GM23338 (cell line): ENCODE data around the gene NFATC1. TPM values are rescaled to one million over a fixed set of nuclear protein-coding genes. Genes with fewer than 3 reads are reported as not detected.

Experiments used
- ATAC-seq: fragments of 200-7000 bp; cut with Tn5 transposase; 3 replicates; pipeline ENCODE4 v1.9.1; 2020
- DNase-seq: peaks from one replicate; pipeline ENCODE4 v3.0.0-alpha.2; 2015; ENCODE audit warnings: low spot score
- H2AFZ ChIP-seq: fragments of 200-600 bp; sonication (generic); 2 replicates; pipeline ENCODE4 v1.8.0; 2016; ENCODE audit warnings: antibody characterized with exemption, mild to moderate bottlenecking, moderate library complexity
- H3F3A ChIP-seq: fragments of 200-600 bp; sonication (generic); replicated peaks from 2 replicates; pipeline ENCODE4 v1.8.0; 2017; ENCODE audit warnings: antibody characterized with exemption, mixed run types, low read depth
- H3K27ac ChIP-seq: fragments of 200-600 bp; sonication (generic); 2 replicates; pipeline ENCODE4 v1.6.1; 2016; ENCODE audit warnings: low read depth
- H3K27me3 ChIP-seq: fragments of 200-600 bp; sonication (generic); 2 replicates; pipeline ENCODE4 v1.8.0; 2016; ENCODE audit warnings: mild to moderate bottlenecking, mixed run types, moderate library complexity; ENCODE audit not compliant: insufficient read depth
- H3K36me3 ChIP-seq: fragments of 200-600 bp; sonication (generic); 2 replicates; pipeline ENCODE4 v1.8.0; 2016; ENCODE audit warnings: mild to moderate bottlenecking; ENCODE audit not compliant: insufficient read depth
- H3K4me1 ChIP-seq: fragments of 200-600 bp; sonication (generic); 2 replicates; pipeline ENCODE4 v1.8.0; 2016; ENCODE audit warnings: mild to moderate bottlenecking, moderate library complexity; ENCODE audit not compliant: insufficient read depth
- H3K4me2 ChIP-seq: fragments of 200-600 bp; sonication (generic); 2 replicates; pipeline ENCODE4 v1.7.1; 2017; ENCODE audit warnings: mixed run types
- H3K4me3 ChIP-seq: fragments of 200-600 bp; sonication (generic); 2 replicates; pipeline ENCODE4 v1.6.1; 2016; ENCODE audit warnings: mixed run types
- H3K79me2 ChIP-seq: fragments of 200-600 bp; sonication (generic); replicated peaks from 2 replicates; pipeline ENCODE4 v1.8.0; 2017; ENCODE audit warnings: mild to moderate bottlenecking; ENCODE audit not compliant: insufficient read depth
- H3K9me2 ChIP-seq: fragments of 200-600 bp; sonication (generic); 2 replicates; pipeline ENCODE4 v1.8.0; 2017; ENCODE audit not compliant: insufficient read depth
- H4K20me1 ChIP-seq: fragments of 200-600 bp; sonication (generic); replicated peaks from 2 replicates; pipeline ENCODE4 v1.8.0; 2017; ENCODE audit warnings: mild to moderate bottlenecking; ENCODE audit not compliant: insufficient read depth
- H3K27ac Mint-ChIP-seq: 2 replicates; pipeline ENCODE4 v1.8.0; 2020; ENCODE audit warnings: inconsistent platforms, mild to moderate bottlenecking, moderate library complexity, mixed read lengths
- H3K27me3 Mint-ChIP-seq: 3 replicates; pipeline ENCODE4 v1.8.0; 2022; ENCODE audit warnings: low read depth, mild to moderate bottlenecking, moderate library complexity, mixed read lengths, inconsistent platforms; ENCODE audit not compliant: insufficient read depth, poor library complexity
- H3K36me3 Mint-ChIP-seq: 3 replicates; pipeline ENCODE4 v1.8.0; 2021; ENCODE audit warnings: low read depth, mild to moderate bottlenecking, inconsistent platforms, moderate library complexity, mixed read lengths
- H3K4me1 Mint-ChIP-seq: 3 replicates; pipeline ENCODE4 v1.8.0; 2020; ENCODE audit warnings: mild to moderate bottlenecking, inconsistent platforms, mixed read lengths
- H3K4me3 Mint-ChIP-seq: 3 replicates; pipeline ENCODE4 v1.8.0; 2021; ENCODE audit warnings: moderate library complexity, mild to moderate bottlenecking, inconsistent platforms, mixed read lengths
- H3K9me3 Mint-ChIP-seq: 3 replicates; pipeline ENCODE4 v1.8.0; 2020; ENCODE audit warnings: moderate library complexity, mild to moderate bottlenecking, inconsistent platforms, mixed read lengths
- CREB1 ChIP-seq: fragments of 250-450 bp; sonication (Bioruptor Pico); IDR thresholded peaks from 2 replicates; pipeline ENCODE4 v1.5.0; 2020; ENCODE audit warnings: low read depth, mild to moderate bottlenecking, moderate library complexity
- EZH2 ChIP-seq: fragments of 200-600 bp; sonication (generic); IDR thresholded peaks from one replicate; pipeline ENCODE4 v1.8.0; 2017; ENCODE audit warnings: antibody characterized with exemption, mild to moderate bottlenecking, low read depth; ENCODE audit not compliant: unreplicated experiment
- EZH2phosphoT487 ChIP-seq: fragments of 200-600 bp; sonication (generic); IDR thresholded peaks from one replicate; pipeline ENCODE4 v1.8.1; 2018; ENCODE audit warnings: antibody characterized with exemption; ENCODE audit not compliant: unreplicated experiment
- JUNB ChIP-seq: IDR thresholded peaks from one replicate; pipeline ENCODE4 v1.6.1; 2016; ENCODE audit warnings: antibody characterized with exemption; ENCODE audit not compliant: unreplicated experiment
- NANOG ChIP-seq: IDR thresholded peaks from 2 replicates; pipeline ENCODE4 v1.6.1; 2016; ENCODE audit warnings: antibody characterized with exemption, borderline replicate concordance
- POLR2AphosphoS5 ChIP-seq: IDR thresholded peaks from 2 replicates; pipeline ENCODE4 v1.6.1; 2016; ENCODE audit warnings: antibody characterized with exemption, low read depth
- STAT1 ChIP-seq: IDR thresholded peaks from one replicate; pipeline ENCODE4 v1.6.1; 2016; ENCODE audit warnings: antibody characterized with exemption; ENCODE audit not compliant: unreplicated experiment
- ZNF114 ChIP-seq: fragments of 250-450 bp; sonication (Bioruptor Pico); IDR thresholded peaks from 2 replicates; pipeline ENCODE4 v1.5.0; 2020; ENCODE audit warnings: mild to moderate bottlenecking, moderate library complexity
- ZNF331 ChIP-seq: fragments of 250-450 bp; sonication (Bioruptor Pico); IDR thresholded peaks from 2 replicates; pipeline ENCODE4 v1.5.0; 2020; ENCODE audit warnings: low read depth, mild to moderate bottlenecking, moderate library complexity
- polyA plus RNA-seq: library from polyadenylated mRNA; unstranded; fragments of >200 nt; fragmentation: Nextera tagmentation; extraction: Ambion mirVana; gene quantifications from 2 replicates; pipeline ENCODE4 v1.2.1, GENCODE V29; 2016
- total RNA-seq: library from RNA; depleted of rRNA; stranded (reverse); fragments of >200 nt; shearing (Covaris generic); gene quantifications from 2 replicates; pipeline ENCODE4 v1.2.3, GENCODE V29; 2014
- TF ChIP-seq, protein P1 (sequence below), 2 experiments: fragments of 200-600 bp in 1 of 2; sonication (generic) in 1 of 2; conservative IDR thresholded peaks; 2 replicates each; pipeline versions ENCODE4 v1.5.1 to v1.6.1; 2016 to 2017; ENCODE audit warnings: antibody characterized with exemption in 2 of 2, low read depth in 2 of 2, mild to moderate bottlenecking in 2 of 2, moderate library complexity in 1 of 2
- TF ChIP-seq, protein P2 (sequence below): IDR thresholded peaks from one replicate; pipeline ENCODE4 v1.6.1; 2018; ENCODE audit warnings: antibody characterized with exemption; ENCODE audit not compliant: unreplicated experiment
- TF ChIP-seq, protein P3 (sequence below): IDR thresholded peaks from 2 replicates; pipeline ENCODE4 v1.6.1; 2016; ENCODE audit warnings: antibody characterized with exemption
- TF ChIP-seq, protein P4 (sequence below): fragments of 250-450 bp; sonication (Bioruptor Pico); IDR thresholded peaks from 2 replicates; pipeline ENCODE4 v1.5.0; 2020; ENCODE audit warnings: mild to moderate bottlenecking, moderate library complexity

Gene NFATC1
- total and polyA plus RNA-seq, 2 experiments from 2014 or later: 3.9 to 6.4 TPM

DNA sequence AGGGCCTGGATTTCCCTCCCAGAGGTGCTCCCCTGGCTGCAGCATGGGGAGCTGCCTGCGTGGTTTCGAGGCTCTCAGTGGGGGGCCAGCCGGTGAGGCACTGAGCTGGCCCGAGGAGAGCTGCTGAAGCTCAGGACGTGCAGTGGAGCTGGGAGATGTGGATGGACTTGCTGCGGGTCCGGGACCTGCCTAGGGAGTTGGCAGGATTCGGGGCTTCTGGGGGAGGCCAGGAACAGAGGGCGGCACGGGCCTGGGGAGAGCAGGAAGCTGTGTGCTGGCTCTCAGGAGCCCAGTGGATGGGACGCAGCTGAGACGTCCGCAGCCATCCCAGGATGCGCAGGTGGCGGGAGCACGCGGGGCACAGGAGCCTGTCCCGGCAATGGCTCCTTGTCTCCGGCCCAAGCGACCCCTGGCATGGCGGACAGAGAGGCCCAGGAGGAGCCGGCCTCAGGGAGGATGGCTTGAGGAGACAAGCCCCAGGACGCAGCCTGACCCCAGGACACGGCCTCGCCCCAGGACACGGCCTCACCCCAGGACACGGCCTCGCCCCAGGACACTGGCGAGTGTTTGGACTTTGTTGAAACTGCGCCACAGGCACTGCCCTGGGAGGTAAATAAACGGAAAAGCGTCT, 116.1 kb downstream of the NFATC1 start:
- no peak for DNase-seq
- no peaks in the 10 kb centered on the region for H3K9me2 ChIP-seq

More for the DNA sequence above, 116.1 kb downstream of the NFATC1 start:
- no peak overlapping the region for H3K27ac Mint-ChIP-seq
- peak; percentile 13; the same call in 2 of the 3 replicates for ATAC-seq
- Histone ChIP-seq H3K79me2 (no peaks in the 10 kb centered on the region), H3K27me3 (no peaks in the 10 kb centered on the region), H3F3A (no peaks in the 10 kb centered on the region), H3K36me3 (no peaks in the 10 kb centered on the region), H3K4me2 (no peak overlapping the region), H3K4me1 (peaks cover 8% of the 10 kb centered on the region), H3K27ac (no peak overlapping the region), H4K20me1 (no peaks in the 10 kb centered on the region; the same call in 1 of the 2 replicates), H3K4me3 (no peak overlapping the region), H2AFZ (no peak overlapping the region)
- peaks cover 11% of the 10 kb centered on the region for H3K4me1 Mint-ChIP-seq
- H3K9me3 Mint-ChIP-seq: no peaks in the 10 kb centered on the region; the same call in 2 of the 3 replicates
- TF ChIP-seq ZNF114 (CRISPR knock-in tag) (no peak), EZH2phosphoT487 (no peak), STAT1 (no peak), POLR2AphosphoS5 (no peak), EZH2 (no peak), NANOG (no peak), JUNB (no peak), ZNF331 (CRISPR knock-in tag) (no peak), CREB1 (CRISPR knock-in tag) (no peak)
- TF ChIP-seq, protein P1, sequence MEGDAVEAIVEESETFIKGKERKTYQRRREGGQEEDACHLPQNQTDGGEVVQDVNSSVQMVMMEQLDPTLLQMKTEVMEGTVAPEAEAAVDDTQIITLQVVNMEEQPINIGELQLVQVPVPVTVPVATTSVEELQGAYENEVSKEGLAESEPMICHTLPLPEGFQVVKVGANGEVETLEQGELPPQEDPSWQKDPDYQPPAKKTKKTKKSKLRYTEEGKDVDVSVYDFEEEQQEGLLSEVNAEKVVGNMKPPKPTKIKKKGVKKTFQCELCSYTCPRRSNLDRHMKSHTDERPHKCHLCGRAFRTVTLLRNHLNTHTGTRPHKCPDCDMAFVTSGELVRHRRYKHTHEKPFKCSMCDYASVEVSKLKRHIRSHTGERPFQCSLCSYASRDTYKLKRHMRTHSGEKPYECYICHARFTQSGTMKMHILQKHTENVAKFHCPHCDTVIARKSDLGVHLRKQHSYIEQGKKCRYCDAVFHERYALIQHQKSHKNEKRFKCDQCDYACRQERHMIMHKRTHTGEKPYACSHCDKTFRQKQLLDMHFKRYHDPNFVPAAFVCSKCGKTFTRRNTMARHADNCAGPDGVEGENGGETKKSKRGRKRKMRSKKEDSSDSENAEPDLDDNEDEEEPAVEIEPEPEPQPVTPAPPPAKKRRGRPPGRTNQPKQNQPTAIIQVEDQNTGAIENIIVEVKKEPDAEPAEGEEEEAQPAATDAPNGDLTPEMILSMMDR (conservative IDR thresholded peaks at IDR 0.05; ENCODE audit: low read depth in 2 of 2): no peak
- TF ChIP-seq, protein P2, sequence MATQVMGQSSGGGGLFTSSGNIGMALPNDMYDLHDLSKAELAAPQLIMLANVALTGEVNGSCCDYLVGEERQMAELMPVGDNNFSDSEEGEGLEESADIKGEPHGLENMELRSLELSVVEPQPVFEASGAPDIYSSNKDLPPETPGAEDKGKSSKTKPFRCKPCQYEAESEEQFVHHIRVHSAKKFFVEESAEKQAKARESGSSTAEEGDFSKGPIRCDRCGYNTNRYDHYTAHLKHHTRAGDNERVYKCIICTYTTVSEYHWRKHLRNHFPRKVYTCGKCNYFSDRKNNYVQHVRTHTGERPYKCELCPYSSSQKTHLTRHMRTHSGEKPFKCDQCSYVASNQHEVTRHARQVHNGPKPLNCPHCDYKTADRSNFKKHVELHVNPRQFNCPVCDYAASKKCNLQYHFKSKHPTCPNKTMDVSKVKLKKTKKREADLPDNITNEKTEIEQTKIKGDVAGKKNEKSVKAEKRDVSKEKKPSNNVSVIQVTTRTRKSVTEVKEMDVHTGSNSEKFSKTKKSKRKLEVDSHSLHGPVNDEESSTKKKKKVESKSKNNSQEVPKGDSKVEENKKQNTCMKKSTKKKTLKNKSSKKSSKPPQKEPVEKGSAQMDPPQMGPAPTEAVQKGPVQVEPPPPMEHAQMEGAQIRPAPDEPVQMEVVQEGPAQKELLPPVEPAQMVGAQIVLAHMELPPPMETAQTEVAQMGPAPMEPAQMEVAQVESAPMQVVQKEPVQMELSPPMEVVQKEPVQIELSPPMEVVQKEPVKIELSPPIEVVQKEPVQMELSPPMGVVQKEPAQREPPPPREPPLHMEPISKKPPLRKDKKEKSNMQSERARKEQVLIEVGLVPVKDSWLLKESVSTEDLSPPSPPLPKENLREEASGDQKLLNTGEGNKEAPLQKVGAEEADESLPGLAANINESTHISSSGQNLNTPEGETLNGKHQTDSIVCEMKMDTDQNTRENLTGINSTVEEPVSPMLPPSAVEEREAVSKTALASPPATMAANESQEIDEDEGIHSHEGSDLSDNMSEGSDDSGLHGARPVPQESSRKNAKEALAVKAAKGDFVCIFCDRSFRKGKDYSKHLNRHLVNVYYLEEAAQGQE: no peak
- TF ChIP-seq, protein P3, sequence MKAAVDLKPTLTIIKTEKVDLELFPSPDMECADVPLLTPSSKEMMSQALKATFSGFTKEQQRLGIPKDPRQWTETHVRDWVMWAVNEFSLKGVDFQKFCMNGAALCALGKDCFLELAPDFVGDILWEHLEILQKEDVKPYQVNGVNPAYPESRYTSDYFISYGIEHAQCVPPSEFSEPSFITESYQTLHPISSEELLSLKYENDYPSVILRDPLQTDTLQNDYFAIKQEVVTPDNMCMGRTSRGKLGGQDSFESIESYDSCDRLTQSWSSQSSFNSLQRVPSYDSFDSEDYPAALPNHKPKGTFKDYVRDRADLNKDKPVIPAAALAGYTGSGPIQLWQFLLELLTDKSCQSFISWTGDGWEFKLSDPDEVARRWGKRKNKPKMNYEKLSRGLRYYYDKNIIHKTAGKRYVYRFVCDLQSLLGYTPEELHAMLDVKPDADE: no peak
- TF ChIP-seq, protein P4, sequence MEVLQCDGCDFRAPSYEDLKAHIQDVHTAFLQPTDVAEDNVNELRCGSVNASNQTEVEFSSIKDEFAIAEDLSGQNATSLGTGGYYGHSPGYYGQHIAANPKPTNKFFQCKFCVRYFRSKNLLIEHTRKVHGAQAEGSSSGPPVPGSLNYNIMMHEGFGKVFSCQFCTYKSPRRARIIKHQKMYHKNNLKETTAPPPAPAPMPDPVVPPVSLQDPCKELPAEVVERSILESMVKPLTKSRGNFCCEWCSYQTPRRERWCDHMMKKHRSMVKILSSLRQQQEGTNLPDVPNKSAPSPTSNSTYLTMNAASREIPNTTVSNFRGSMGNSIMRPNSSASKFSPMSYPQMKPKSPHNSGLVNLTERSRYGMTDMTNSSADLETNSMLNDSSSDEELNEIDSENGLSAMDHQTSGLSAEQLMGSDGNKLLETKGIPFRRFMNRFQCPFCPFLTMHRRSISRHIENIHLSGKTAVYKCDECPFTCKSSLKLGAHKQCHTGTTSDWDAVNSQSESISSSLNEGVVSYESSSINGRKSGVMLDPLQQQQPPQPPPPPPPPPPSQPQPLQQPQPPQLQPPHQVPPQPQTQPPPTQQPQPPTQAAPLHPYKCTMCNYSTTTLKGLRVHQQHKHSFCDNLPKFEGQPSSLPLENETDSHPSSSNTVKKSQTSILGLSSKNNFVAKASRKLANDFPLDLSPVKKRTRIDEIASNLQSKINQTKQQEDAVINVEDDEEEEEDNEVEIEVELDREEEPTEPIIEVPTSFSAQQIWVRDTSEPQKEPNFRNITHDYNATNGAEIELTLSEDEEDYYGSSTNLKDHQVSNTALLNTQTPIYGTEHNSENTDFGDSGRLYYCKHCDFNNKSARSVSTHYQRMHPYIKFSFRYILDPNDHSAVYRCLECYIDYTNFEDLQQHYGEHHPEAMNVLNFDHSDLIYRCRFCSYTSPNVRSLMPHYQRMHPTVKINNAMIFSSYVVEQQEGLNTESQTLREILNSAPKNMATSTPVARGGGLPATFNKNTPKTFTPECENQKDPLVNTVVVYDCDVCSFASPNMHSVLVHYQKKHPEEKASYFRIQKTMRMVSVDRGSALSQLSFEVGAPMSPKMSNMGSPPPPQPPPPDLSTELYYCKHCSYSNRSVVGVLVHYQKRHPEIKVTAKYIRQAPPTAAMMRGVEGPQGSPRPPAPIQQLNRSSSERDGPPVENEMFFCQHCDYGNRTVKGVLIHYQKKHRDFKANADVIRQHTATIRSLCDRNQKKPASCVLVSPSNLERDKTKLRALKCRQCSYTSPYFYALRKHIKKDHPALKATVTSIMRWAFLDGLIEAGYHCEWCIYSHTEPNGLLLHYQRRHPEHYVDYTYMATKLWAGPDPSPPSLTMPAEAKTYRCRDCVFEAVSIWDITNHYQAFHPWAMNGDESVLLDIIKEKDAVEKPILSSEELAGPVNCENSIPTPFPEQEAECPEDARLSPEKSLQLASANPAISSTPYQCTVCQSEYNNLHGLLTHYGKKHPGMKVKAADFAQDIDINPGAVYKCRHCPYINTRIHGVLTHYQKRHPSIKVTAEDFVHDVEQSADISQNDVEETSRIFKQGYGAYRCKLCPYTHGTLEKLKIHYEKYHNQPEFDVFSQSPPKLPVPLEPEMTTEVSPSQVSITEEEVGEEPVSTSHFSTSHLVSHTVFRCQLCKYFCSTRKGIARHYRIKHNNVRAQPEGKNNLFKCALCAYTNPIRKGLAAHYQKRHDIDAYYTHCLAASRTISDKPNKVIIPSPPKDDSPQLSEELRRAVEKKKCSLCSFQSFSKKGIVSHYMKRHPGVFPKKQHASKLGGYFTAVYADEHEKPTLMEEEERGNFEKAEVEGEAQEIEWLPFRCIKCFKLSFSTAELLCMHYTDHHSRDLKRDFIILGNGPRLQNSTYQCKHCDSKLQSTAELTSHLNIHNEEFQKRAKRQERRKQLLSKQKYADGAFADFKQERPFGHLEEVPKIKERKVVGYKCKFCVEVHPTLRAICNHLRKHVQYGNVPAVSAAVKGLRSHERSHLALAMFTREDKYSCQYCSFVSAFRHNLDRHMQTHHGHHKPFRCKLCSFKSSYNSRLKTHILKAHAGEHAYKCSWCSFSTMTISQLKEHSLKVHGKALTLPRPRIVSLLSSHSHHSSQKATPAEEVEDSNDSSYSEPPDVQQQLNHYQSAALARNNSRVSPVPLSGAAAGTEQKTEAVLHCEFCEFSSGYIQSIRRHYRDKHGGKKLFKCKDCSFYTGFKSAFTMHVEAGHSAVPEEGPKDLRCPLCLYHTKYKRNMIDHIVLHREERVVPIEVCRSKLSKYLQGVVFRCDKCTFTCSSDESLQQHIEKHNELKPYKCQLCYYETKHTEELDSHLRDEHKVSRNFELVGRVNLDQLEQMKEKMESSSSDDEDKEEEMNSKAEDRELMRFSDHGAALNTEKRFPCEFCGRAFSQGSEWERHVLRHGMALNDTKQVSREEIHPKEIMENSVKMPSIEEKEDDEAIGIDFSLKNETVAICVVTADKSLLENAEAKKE (CRISPR knock-in tag): no peak
- H3K27me3 Mint-ChIP-seq: peaks cover 19% of the 10 kb centered on the region
- no peak overlapping the region for H3K4me3 Mint-ChIP-seq
- no peaks in the 10 kb centered on the region; the same call in 2 of the 3 replicates for H3K36me3 Mint-ChIP-seq
